SK-N-SH (cell line): Measurements from ENCODE around the gene SP4. TPM values are rescaled to one million over a fixed set of nuclear protein-coding genes. Genes with fewer than 3 reads are reported as not detected.

Source experiments
- CTCF ChIA-PET: fragments of 300-600, 350-600 bp; formaldehyde crosslinking; extraction: SDS; loops from one replicate; lab custom pipeline; 2021; lab: Yijun Ruan, JAX
- POLR2A ChIA-PET: fragments of 350-600 bp; sonication (Branson Sonifier 250); formaldehyde crosslinking; extraction: SDS; loops from one replicate; lab custom pipeline; 2020; ENCODE audit warnings: antibody characterized with exemption, inconsistent platforms; lab: Yijun Ruan, JAX
- DNase-seq: peaks from one replicate; pipeline ENCODE4 v3.0.0; 2012
- H2AFZ ChIP-seq: fragments of 200-600 bp; sonication (generic); 2 replicates; pipeline ENCODE4 v1.8.1; 2016; ENCODE audit warnings: antibody characterized with exemption, mild to moderate bottlenecking, low read depth
- H3F3A ChIP-seq: fragments of 200-600 bp; sonication (generic); replicated peaks from 2 replicates; pipeline ENCODE3; 2016; ENCODE audit warnings: antibody characterized with exemption, mild to moderate bottlenecking; ENCODE audit not compliant: insufficient read depth
- H3K27ac ChIP-seq, 2 experiments: fragments of 200-500 bp in 1 of 2; fragments of 200-600 bp in 1 of 2; sonication (Bioruptor generic) in 1 of 2; sonication (generic), shearing (Covaris generic) in 1 of 2; 2 replicates each; pipeline versions ENCODE4 v1.5.1 to v1.6.1; 2014 to 2016; ENCODE audit warnings: low read depth in 2 of 2, inconsistent platforms in 1 of 2, low read length in 1 of 2, mild to moderate bottlenecking in 1 of 2, mixed read lengths in 1 of 2
- H3K27me3 ChIP-seq: fragments of 200-600 bp; sonication (generic), shearing (Covaris generic); 2 replicates; pipeline ENCODE4 v1.6.1; 2016; ENCODE audit warnings: mixed run types; ENCODE audit not compliant: insufficient read depth
- H3K36me3 ChIP-seq, 2 experiments: fragments of 200-500 bp in 1 of 2; fragments of 200-600 bp in 1 of 2; sonication (Bioruptor generic) in 1 of 2; sonication (generic) in 1 of 2; replicated peaks in 1 of 2; 2 replicates each; pipeline versions ENCODE3 to v1.5.1; 2014 to 2016; ENCODE audit warnings: low read length in 1 of 2, mild to moderate bottlenecking in 1 of 2; ENCODE audit not compliant: insufficient read depth in 2 of 2, control insufficient read depth in 1 of 2
- H3K4me1 ChIP-seq, 2 experiments: fragments of 200-500 bp in 1 of 2; fragments of 200-600 bp in 1 of 2; sonication (Bioruptor generic) in 1 of 2; sonication (generic), shearing (Covaris generic) in 1 of 2; 2 replicates each; pipeline versions ENCODE4 v1.5.1 to v1.6.1; 2014 to 2016; ENCODE audit warnings: low read depth in 1 of 2, low read length in 1 of 2, mixed run types in 1 of 2; ENCODE audit not compliant: insufficient read depth in 2 of 2, control insufficient read depth in 1 of 2
- H3K4me2 ChIP-seq: fragments of 200-600 bp; sonication (generic), shearing (Covaris generic); 2 replicates; pipeline ENCODE4 v1.6.1; 2017; ENCODE audit warnings: mixed run types
- H3K4me3 ChIP-seq, 2 experiments: fragments of 200-500 bp in 1 of 2; fragments of 200-600 bp in 1 of 2; sonication (Bioruptor generic) in 1 of 2; sonication (generic), shearing (Covaris generic) in 1 of 2; 2 replicates each; pipeline versions ENCODE4 v1.5.1 to v1.8.1; 2014 to 2016; ENCODE audit warnings: low read depth in 2 of 2, inconsistent platforms in 1 of 2, low read length in 1 of 2, mild to moderate bottlenecking in 1 of 2, mixed read lengths in 1 of 2, moderate library complexity in 1 of 2
- H3K79me2 ChIP-seq: fragments of 200-600 bp; sonication (generic); 2 replicates; pipeline ENCODE4 v1.8.1; 2017; ENCODE audit warnings: mild to moderate bottlenecking; ENCODE audit not compliant: insufficient read depth
- H3K9ac ChIP-seq: fragments of 200-600 bp; sonication (generic); 2 replicates; pipeline ENCODE4 v1.6.1; 2017; ENCODE audit warnings: mixed run types
- H3K9me2 ChIP-seq: fragments of 200-600 bp; sonication (generic); 2 replicates; pipeline ENCODE4 v1.6.1; 2017; ENCODE audit warnings: mixed run types
- H3K9me3 ChIP-seq: fragments of 200-600 bp; sonication (generic); 2 replicates; pipeline ENCODE4 v1.6.1; 2017; ENCODE audit warnings: mixed run types, mild to moderate bottlenecking, moderate library complexity
- H4K20me1 ChIP-seq: fragments of 200-600 bp; sonication (generic); 2 replicates; pipeline ENCODE4 v1.6.1; 2017; ENCODE audit warnings: mild to moderate bottlenecking, mixed run types; ENCODE audit not compliant: insufficient read depth
- CHD2 ChIP-seq: fragments of 150-350 bp; IDR thresholded peaks from 2 replicates; pipeline ENCODE4 v1.6.1; 2018; ENCODE audit warnings: low read length; ENCODE audit not compliant: partially characterized antibody
- ELF1 ChIP-seq: IDR thresholded peaks from 2 replicates; pipeline ENCODE4 v1.4.0; 2012
- EZH2phosphoT487 ChIP-seq: fragments of 200-600 bp; sonication (generic); IDR thresholded peaks from 2 replicates; pipeline ENCODE4 v1.6.1; 2017; ENCODE audit warnings: low read depth, mixed run types, mild to moderate bottlenecking, antibody characterized with exemption, moderate library complexity, borderline replicate concordance
- FOSL2 ChIP-seq: IDR thresholded peaks from 2 replicates; pipeline ENCODE4 v1.4.0; 2012; ENCODE audit warnings: low read depth, mild to moderate bottlenecking, moderate library complexity, borderline replicate concordance
- GABPA ChIP-seq: IDR thresholded peaks from 2 replicates; pipeline ENCODE4 v1.4.0; 2012; ENCODE audit warnings: low read depth, mild to moderate bottlenecking
- JUND ChIP-seq: IDR thresholded peaks from 2 replicates; pipeline ENCODE4 v1.4.0; 2012
- MAX ChIP-seq: IDR thresholded peaks from 2 replicates; pipeline ENCODE4 v1.4.0; 2012; ENCODE audit warnings: low read depth
- MEF2A ChIP-seq: IDR thresholded peaks from 2 replicates; pipeline ENCODE4 v1.4.0; 2012; ENCODE audit warnings: low read depth, borderline replicate concordance
- MXI1 ChIP-seq: IDR thresholded peaks from 2 replicates; pipeline ENCODE4 v1.6.1; 2012; ENCODE audit warnings: mild to moderate bottlenecking, low read depth, low read length, improper control_type of control experiment
- NFIC ChIP-seq: IDR thresholded peaks from 2 replicates; pipeline ENCODE4 v1.4.0; 2012; ENCODE audit warnings: borderline replicate concordance
- RAD21 ChIP-seq: IDR thresholded peaks from 2 replicates; pipeline ENCODE4 v1.6.1; 2012; ENCODE audit warnings: mild to moderate bottlenecking, low read length
- RCOR1 ChIP-seq: fragments of 150-350 bp; IDR thresholded peaks from 2 replicates; pipeline ENCODE4 v1.6.1; 2017; ENCODE audit warnings: antibody characterized with exemption, low read length
- SIN3A ChIP-seq: IDR thresholded peaks from 2 replicates; pipeline ENCODE4 v1.6.1; 2012; ENCODE audit warnings: low read depth, mild to moderate bottlenecking, low read length, moderate library complexity, borderline replicate concordance
- TAF1 ChIP-seq: IDR thresholded peaks from 2 replicates; pipeline ENCODE4 v1.6.1; 2012; ENCODE audit warnings: low read depth, mild to moderate bottlenecking, low read length, moderate library complexity, borderline replicate concordance
- TCF12 ChIP-seq: IDR thresholded peaks from 2 replicates; pipeline ENCODE4 v1.4.0; 2012
- TEAD4 ChIP-seq: IDR thresholded peaks from 2 replicates; pipeline ENCODE4 v1.4.0; 2012; ENCODE audit warnings: mild to moderate bottlenecking, borderline replicate concordance; ENCODE audit not compliant: insufficient read depth
- USF1 ChIP-seq: IDR thresholded peaks from 2 replicates; pipeline ENCODE4 v1.4.0; 2012; ENCODE audit warnings: low read depth, borderline replicate concordance
- ZBTB33 ChIP-seq: IDR thresholded peaks from 2 replicates; pipeline ENCODE4 v1.4.0; 2012; ENCODE audit warnings: low read depth, borderline replicate concordance
- WGBS: methylation state at CpG from one replicate; pipeline ENCODE4 v1.1.6; 2017; ENCODE audit warnings: low lambda C conversion rate; 5-methylcytosine and 5-hydroxymethylcytosine counted together
- polyA plus RNA-seq, 3 experiments: library from polyadenylated mRNA; depleted of rRNA; stranded (reverse); fragments of >200 nt; gene quantifications; 2 replicates each; pipeline ENCODE4 v1.2.3, GENCODE V29; 2012
- TF ChIP-seq, protein P1 (sequence below): fragments of 150-350 bp; IDR thresholded peaks from 2 replicates; pipeline ENCODE4 v1.6.1; 2017; ENCODE audit warnings: antibody characterized with exemption, low read length, low read depth, borderline replicate concordance
- TF ChIP-seq, protein P2 (sequence below): IDR thresholded peaks from 2 replicates; pipeline ENCODE4; 2012

The SP4 gene
- polyA plus RNA-seq, 1 of the 3 experiments (the other 2 are of a cell fraction), result 1.1 TPM

DNA sequence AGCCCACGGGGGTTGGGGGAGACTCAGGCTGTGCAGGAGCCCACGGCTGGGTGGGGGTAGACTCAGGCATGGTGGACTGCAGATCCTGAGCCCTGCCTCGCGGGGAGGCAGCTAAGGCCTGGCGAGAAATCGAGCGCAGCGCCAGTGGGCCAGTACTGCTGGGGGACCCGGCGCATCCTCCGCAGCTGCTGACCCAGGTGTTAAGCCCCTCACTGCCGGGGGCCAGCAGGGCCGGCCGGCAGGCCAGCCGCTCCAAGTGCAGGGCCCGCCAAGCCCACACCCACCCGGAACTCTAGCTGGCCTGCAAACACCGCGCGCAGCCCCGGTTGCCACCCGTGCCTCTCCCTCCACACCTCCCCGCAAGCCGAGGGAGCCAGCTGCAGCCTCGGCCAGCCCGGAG lies 33.4 kb downstream of the SP4 start (continued):
- TF ChIP-seq ZBTB33, result no peak
- TF ChIP-seq EZH2phosphoT487, result no peak
- no peak for TF ChIP-seq JUND
- TF ChIP-seq CHD2, result no peak
- TF ChIP-seq, all 33 proteins: peak for 0

DNA sequence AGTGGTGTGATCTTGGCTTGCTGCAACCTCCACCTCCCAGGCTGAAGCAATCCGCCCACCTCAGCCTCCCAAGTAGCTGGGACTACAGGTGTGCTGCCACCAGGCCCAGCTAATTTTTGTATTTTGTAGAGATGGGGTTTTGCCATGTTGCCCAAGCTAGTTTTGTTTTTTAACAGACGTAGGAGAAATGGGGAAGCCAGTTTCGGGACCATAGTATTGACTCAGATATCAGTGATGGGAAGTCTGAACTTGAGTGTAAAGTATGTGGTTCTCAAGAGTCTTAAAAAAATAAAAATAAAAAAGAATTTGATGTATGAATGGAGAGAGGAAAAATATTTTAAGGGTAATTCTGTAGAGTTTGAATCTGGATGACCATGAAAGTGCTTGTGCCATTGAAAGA lies 34.2 kb downstream of the SP4 start:
- Histone ChIP-seq H3K4me1 (no peaks in the 10 kb centered on the region), H3K9ac (no peak overlapping the region), H3K4me2 (no peak overlapping the region), H3K9me2 (no peaks in the 10 kb centered on the region), H3K9me3 (no peaks in the 10 kb centered on the region), H2AFZ (no peak overlapping the region), H3K79me2 (no peaks in the 10 kb centered on the region), H3F3A (no peaks in the 10 kb centered on the region), H3K27ac (no peak overlapping the region), H3K27me3 (no peaks in the 10 kb centered on the region), H3K4me3 (no peak overlapping the region), H4K20me1 (no peaks in the 10 kb centered on the region), H3K36me3 (peaks cover 0 to 3% of the 10 kb centered on the region in 2 experiments)
- WGBS, result 92% methylated on average over 3 of the region's 3 CpGs
- no peak for DNase-seq
- POLR2A ChIA-PET, result no interaction called here
- no peak for TF ChIP-seq TCF12
- no peak for TF ChIP-seq RAD21
- TF ChIP-seq MEF2A, result no peak
- no peak for TF ChIP-seq TAF1
- TF ChIP-seq MXI1, result no peak
- TF ChIP-seq, protein P1, sequence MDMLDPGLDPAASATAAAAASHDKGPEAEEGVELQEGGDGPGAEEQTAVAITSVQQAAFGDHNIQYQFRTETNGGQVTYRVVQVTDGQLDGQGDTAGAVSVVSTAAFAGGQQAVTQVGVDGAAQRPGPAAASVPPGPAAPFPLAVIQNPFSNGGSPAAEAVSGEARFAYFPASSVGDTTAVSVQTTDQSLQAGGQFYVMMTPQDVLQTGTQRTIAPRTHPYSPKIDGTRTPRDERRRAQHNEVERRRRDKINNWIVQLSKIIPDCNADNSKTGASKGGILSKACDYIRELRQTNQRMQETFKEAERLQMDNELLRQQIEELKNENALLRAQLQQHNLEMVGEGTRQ, result no peak
- no peak for TF ChIP-seq RCOR1
- TF ChIP-seq TEAD4, result no peak
- TF ChIP-seq MAX, result no peak
- TF ChIP-seq GABPA, result no peak
- TF ChIP-seq SIN3A, result no peak
- no peak for TF ChIP-seq ELF1
- TF ChIP-seq, protein P2, sequence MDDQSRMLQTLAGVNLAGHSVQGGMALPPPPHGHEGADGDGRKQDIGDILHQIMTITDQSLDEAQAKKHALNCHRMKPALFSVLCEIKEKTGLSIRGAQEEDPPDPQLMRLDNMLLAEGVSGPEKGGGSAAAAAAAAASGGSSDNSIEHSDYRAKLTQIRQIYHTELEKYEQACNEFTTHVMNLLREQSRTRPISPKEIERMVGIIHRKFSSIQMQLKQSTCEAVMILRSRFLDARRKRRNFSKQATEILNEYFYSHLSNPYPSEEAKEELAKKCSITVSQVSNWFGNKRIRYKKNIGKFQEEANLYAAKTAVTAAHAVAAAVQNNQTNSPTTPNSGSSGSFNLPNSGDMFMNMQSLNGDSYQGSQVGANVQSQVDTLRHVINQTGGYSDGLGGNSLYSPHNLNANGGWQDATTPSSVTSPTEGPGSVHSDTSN, result no peak
- TF ChIP-seq USF1, result no peak
- TF ChIP-seq EZH2phosphoT487, result no peak
- no peak for TF ChIP-seq ZBTB33
- no peak for TF ChIP-seq JUND
- no peak for TF ChIP-seq NFIC
- no peak for TF ChIP-seq FOSL2
- CTCF ChIA-PET, result no interaction called here
